Retinal pigment epithelial cell (primary cell): ENCODE data around the gene PSMB11.

ENCODE experiments used
- DNase-seq: peaks from one replicate; pipeline ENCODE4 v3.0.0-alpha.2; 2010; ENCODE audit warnings: low read depth
- H3K4me3 ChIP-seq: 2 replicates; pipeline ENCODE4 v1.5.1; 2011; ENCODE audit warnings: mild to moderate bottlenecking, low read length, control low read depth, moderate library complexity
- TF ChIP-seq, protein P1 (sequence below): conservative IDR thresholded peaks from 2 replicates; pipeline ENCODE4 v1.5.1; 2011; ENCODE audit warnings: low read depth, low read length, control low read depth, inconsistent platforms

Gene PSMB11

DNA sequence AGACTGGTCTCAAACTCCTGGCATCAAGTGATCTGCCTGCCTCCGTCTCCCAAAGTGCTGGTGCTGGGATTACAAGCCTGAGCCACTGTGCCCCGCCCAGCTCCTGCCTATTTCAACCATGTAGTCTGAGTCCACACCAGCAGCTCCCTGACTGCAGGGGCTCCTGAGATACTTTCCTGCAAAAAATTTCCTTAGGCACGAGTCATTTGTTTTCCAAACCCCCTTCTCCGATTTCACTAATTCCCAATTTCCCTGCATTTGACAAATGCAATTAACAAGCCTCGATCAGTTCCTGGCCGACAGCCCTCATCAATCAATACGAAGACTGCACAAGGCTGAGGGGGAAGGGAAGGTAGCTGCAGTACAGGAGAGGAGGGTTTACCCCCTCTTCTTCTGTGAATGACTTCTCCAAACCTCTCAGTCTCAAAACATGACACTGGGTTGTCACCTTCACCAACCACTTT is 17.4 kb upstream of the PSMB11 start:
- TF ChIP-seq, protein P1, sequence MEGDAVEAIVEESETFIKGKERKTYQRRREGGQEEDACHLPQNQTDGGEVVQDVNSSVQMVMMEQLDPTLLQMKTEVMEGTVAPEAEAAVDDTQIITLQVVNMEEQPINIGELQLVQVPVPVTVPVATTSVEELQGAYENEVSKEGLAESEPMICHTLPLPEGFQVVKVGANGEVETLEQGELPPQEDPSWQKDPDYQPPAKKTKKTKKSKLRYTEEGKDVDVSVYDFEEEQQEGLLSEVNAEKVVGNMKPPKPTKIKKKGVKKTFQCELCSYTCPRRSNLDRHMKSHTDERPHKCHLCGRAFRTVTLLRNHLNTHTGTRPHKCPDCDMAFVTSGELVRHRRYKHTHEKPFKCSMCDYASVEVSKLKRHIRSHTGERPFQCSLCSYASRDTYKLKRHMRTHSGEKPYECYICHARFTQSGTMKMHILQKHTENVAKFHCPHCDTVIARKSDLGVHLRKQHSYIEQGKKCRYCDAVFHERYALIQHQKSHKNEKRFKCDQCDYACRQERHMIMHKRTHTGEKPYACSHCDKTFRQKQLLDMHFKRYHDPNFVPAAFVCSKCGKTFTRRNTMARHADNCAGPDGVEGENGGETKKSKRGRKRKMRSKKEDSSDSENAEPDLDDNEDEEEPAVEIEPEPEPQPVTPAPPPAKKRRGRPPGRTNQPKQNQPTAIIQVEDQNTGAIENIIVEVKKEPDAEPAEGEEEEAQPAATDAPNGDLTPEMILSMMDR: no peak
- no peak for DNase-seq
- H3K4me3 ChIP-seq: no peak overlapping the region

DNA sequence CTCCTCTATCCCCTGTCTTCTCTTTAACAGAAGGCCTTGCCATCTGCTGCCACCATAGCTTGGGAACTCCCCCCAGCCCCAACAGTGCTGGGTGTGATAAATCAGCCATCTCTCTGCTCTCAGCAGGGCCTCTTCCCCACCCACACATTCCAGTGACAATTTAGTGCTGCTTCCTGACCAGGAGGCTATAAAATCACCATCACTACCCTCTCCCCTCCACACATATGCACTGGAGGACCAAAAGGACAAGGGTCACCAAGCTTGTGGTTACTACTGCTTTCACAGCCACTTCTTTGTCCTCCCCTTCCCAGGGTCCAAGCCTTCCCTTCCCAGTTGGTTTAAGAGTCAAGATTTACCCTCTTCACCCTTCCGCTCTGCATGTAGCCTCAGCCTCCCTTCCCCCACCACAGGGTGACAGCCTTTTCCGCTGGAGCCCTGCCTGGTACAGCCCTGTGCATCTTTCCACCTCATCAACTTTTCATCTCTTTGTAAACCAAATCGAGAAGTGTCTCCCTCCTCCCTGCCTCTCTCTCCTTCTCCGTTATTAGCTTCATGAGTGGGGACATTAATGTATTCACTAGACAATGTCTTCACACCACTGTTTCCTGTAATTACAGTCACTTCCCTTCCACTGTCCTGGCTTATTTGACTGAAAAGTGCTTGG is 16.7 kb upstream of the PSMB11 start:
- TF ChIP-seq, protein P1: no peak
- no peak for DNase-seq
- H3K4me3 ChIP-seq: no peak overlapping the region

DNA sequence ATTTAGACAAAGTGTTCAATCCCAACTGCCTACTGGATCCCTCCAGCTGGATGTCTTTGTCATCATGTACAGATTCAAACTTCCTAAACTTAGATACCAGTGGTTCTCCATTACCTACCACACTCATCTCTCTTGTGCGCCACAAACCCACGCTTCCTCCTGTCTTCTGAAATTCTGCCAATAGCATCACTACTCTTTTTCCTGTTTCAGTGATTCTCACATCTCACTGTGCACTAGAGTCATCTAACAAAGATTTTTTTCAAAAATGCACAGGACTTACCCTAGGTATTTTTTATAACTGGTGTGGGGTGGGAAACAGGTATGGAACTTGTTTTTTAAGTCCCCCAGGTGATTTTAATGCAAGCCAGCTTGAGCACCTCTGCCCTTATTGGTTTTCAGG is 13.2 kb upstream of the PSMB11 start:
- H3K4me3 ChIP-seq: no peak overlapping the region
- DNase-seq: no peak
- TF ChIP-seq, protein P1: no peak

DNA sequence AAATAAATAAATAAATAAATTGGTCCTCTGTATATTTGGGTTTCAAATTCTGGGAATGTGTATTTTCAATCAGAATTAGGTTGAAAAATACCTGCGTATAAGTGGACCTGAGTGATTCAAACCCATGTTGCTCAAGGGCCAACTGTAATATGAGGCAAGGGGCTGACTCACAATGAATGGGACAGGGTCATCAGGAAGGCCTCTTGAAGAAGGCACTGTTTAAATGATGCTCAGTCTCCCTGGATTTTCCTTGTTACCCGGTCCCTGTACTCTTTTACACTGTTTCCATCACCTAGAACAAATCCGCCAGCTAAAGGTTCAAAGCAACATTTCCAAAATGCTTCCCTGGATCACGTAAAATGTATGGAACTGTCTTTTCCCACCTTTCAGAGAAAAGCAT is 11.1 kb upstream of the PSMB11 start:
- no peak for DNase-seq
- H3K4me3 ChIP-seq: no peak overlapping the region
- TF ChIP-seq, protein P1: no peak

DNA sequence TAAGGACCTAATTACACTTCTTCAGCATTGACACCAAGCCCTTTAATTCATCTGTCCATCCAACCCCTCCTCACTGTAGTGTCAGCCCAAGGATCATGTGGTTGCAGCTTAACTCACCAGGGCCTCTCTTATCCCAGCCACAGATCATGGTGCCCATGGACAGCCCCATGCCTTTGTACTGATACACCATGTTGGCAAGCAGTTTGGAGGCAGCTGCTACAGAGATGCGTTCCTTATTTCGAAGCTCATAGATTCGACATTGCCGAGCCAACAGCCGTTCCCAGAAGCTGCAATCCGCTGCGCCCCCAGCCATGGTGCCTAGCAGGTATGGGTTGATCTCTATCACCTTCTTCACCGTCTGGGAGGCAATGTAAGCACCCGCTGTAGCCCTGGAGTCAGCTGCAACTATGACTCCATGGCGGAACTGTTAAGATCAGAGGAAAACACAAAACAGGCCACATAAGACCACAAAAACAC is 8.7 kb upstream of the PSMB11 start:
- TF ChIP-seq, protein P1: no peak
- no peak for DNase-seq
- H3K4me3 ChIP-seq: peak overlapping the region; percentile 98

DNA sequence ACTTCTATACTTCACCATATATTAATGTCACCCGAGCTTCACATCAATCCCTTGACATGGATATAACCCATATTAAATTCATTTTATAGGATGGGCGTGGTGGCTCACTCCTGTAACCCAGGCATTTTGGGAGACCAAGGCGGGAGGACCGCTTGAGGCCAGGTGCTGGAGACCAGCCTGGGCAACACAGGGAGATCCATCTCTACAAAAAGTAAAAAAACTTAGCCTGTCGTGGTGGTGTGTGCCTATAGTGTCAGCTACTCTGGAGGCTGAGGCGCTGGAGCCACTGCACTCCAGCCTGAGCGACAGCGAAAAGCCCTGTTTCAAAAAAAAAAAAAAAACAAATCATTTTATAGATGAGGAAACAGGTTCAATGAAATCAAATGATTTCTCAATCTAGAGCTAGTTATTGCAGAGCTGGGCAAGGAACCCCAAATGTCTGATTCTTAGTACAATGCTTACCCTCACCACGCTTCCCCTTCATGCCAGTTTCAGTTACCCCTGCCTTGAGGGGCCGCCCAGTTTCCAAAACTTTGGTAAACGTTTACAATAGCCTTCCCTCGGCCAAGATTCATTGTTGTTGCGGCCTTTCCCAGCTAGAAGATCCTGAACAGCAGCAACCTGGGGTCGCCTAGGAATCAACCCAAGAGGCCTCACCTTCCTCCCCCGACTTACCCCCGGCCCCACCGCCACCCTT is 8.1 kb upstream of the PSMB11 start:
- TF ChIP-seq, protein P1: no peak
- no peak for DNase-seq
- H3K4me3 ChIP-seq: peak overlapping the region; percentile 98
